GM10248 (cell line): ENCODE results near the gene SESTD1.

Experiments used
- CTCF ChIA-PET: fragments of 300-600 bp; sonication (Branson Sonifier 250); formaldehyde crosslinking; extraction: SDS; loops from one replicate; lab custom pipeline; 2021; ENCODE audit warnings: antibody characterized with exemption; lab: Yijun Ruan, JAX
- POLR2A ChIA-PET: fragments of 350-650 bp; sonication (Branson Sonifier 250); formaldehyde crosslinking; extraction: SDS; loops from one replicate; lab custom pipeline; 2020; ENCODE audit warnings: antibody characterized with exemption; lab: Yijun Ruan, JAX
- DNase-seq: peaks from one replicate; pipeline ENCODE4 v3.0.0; 2012; ENCODE audit errors: extremely low spot score
- CTCF ChIP-seq: IDR thresholded peaks from 2 replicates; pipeline ENCODE4 v1.5.1; 2012; ENCODE audit warnings: mild to moderate bottlenecking, low read depth; ENCODE audit errors: extremely low read depth, missing control alignments, control extremely low read depth

SESTD1 gene

GRCh38 chr2:179072527-179072926, 192.1 kb downstream of the SESTD1 start:
- no peak for DNase-seq
- ChIA-PET POLR2A (no interaction called here), CTCF (no interaction called here)
- no peak for TF ChIP-seq CTCF

GRCh38 chr2:179071810-179072355, 192.7 kb downstream of the SESTD1 start:
- no peak for DNase-seq
- ChIA-PET POLR2A (no interaction called here), CTCF (no interaction called here)
- TF ChIP-seq CTCF = no peak

- ChIA-PET POLR2A (no interaction called here), CTCF (no interaction called here)
- no peak for DNase-seq
These were observed 193.7 kb downstream of the SESTD1 start for GRCh38 chr2:179070895-179071294.

GRCh38 chr2:179069685-179070084, 194.9 kb downstream of the SESTD1 start:
- TF ChIP-seq CTCF = no peak
- POLR2A ChIA-PET = no interaction called here

More at GRCh38 chr2:179070895-179071294, 193.7 kb downstream of the SESTD1 start:
- TF ChIP-seq CTCF = no peak

GRCh38 chr2:179068991-179069643, 195.5 kb downstream of the SESTD1 start:
- CTCF ChIA-PET = no interaction called here
- no peak for TF ChIP-seq CTCF

More at GRCh38 chr2:179069685-179070084, 194.9 kb downstream of the SESTD1 start:
- CTCF ChIA-PET = no interaction called here
- DNase-seq = no peak

GRCh38 chr2:179059026-179059700, 205.5 kb downstream of the SESTD1 start:
- DNase-seq = peak; percentile 35
- ChIA-PET POLR2A (no interaction called here), CTCF (interaction anchor here (0.9 to 1.3 kb wide), 4 partner anchors 10 to 38 kb away, joined by 3 to 4 read pairs (median 3); partner anchors contain the start of gene CCDC141)
- TF ChIP-seq CTCF = no peak

More at GRCh38 chr2:179068991-179069643, 195.5 kb downstream of the SESTD1 start:
- POLR2A ChIA-PET = interaction anchor here (0.6 kb wide), 1 partner anchor 19 kb away, joined by 4 read pairs; no protein-coding TSS in a partner anchor
- DNase-seq = no peak
